AG04450 (cell line): ENCODE measurements around the gene CATSPER4. TPM values are rescaled to one million over a fixed set of nuclear protein-coding genes. Genes with fewer than 3 reads are reported as not detected.

Experiments
- CTCF ChIA-PET: fragments of 300-600, 350-600 bp; formaldehyde crosslinking; extraction: SDS; loops from one replicate; lab custom pipeline; 2022; ENCODE audit warnings: antibody characterized with exemption, inconsistent platforms; lab: Charles Lee
- POLR2A ChIA-PET: fragments of 350-600 bp; formaldehyde crosslinking; extraction: SDS; loops from one replicate; lab custom pipeline; 2021; ENCODE audit warnings: antibody characterized with exemption, inconsistent platforms; lab: Yijun Ruan, JAX
- DNase-seq: peaks from one replicate; pipeline ENCODE4 v3.0.0-alpha.2; 2011; ENCODE audit warnings: low read depth, low spot score
- H3K27ac ChIP-seq: one replicate; pipeline ENCODE4 v1.5.1; 2012; ENCODE audit warnings: low read depth, low read length, control low read depth
- H3K27me3 ChIP-seq: one replicate; pipeline ENCODE4 v1.6.0; 2012; ENCODE audit warnings: low read length; ENCODE audit not compliant: control insufficient read depth, insufficient read depth
- H3K4me3 ChIP-seq: 2 replicates; pipeline ENCODE4 v1.5.1; 2011; ENCODE audit warnings: mild to moderate bottlenecking, low read depth, low read length, control low read depth
- H3K9me3 ChIP-seq: 2 replicates; pipeline ENCODE4 v1.5.1; 2012; ENCODE audit warnings: low read length; ENCODE audit not compliant: control insufficient read depth, insufficient read depth
- CTCF ChIP-seq: IDR thresholded peaks from 2 replicates; pipeline ENCODE4 v1.5.1; 2011; ENCODE audit warnings: low read depth, low read length, control low read depth, inconsistent platforms
- polyA plus RNA-seq: library from polyadenylated mRNA; depleted of rRNA; stranded (reverse); fragments of >200 nt; gene quantifications from 2 replicates; pipeline ENCODE4 v1.2.3, GENCODE V29; 2011

CATSPER4 gene
- polyA plus RNA-seq, 1 experiment = not detected

- ChIA-PET POLR2A (no interaction called here), CTCF (interaction anchor here (0.8 to 2.3 kb wide), 4 partner anchors 20 to 204 kb away, joined by 3 to 7 read pairs (median 5); partner anchors contain the start of gene CEP85)
- Histone ChIP-seq H3K27me3 (peaks cover 16% of the 10 kb centered on the region), H3K9me3 (no peaks in the 10 kb centered on the region), H3K4me3 (no peak overlapping the region), H3K27ac (no peak overlapping the region)
- TF ChIP-seq CTCF = no peak
- no peak for DNase-seq
Observed at GRCh38 chr1:26213335-26213905, 23.0 kb downstream of the CATSPER4 start.

- no peaks in the 10 kb centered on the region; the same call in 1 of the 2 replicates for H3K9me3 ChIP-seq
- no peak for TF ChIP-seq CTCF
- no peak overlapping the region for H3K4me3 ChIP-seq
- ChIA-PET POLR2A (no interaction called here), CTCF (no interaction called here)
- no peak overlapping the region for H3K27ac ChIP-seq
- H3K27me3 ChIP-seq = peaks cover 11% of the 10 kb centered on the region
- no peak for DNase-seq
Observed at GRCh38 chr1:26215246-26215645, 24.8 kb downstream of the CATSPER4 start.

- no peak for TF ChIP-seq CTCF
- no peak for DNase-seq
- CTCF ChIA-PET = interaction anchor here (1.7 kb wide), 1 partner anchor 75 kb away, joined by 3 read pairs; no protein-coding TSS in a partner anchor
- H3K27ac ChIP-seq = no peak overlapping the region
- POLR2A ChIA-PET = no interaction called here
- H3K4me3 ChIP-seq = no peak overlapping the region
- H3K27me3 ChIP-seq = peaks cover 15% of the 10 kb centered on the region
- no peaks in the 10 kb centered on the region; the same call in 1 of the 2 replicates for H3K9me3 ChIP-seq
Observed at GRCh38 chr1:26218906-26219494, 28.6 kb downstream of the CATSPER4 start.

GRCh38 chr1:26220199-26220912 is 30.0 kb downstream of the CATSPER4 start:
- Histone ChIP-seq H3K9me3 (no peaks in the 10 kb centered on the region; the same call in 1 of the 2 replicates), H3K27me3 (peaks cover 26% of the 10 kb centered on the region), H3K4me3 (no peak overlapping the region), H3K27ac (no peak overlapping the region)
- ChIA-PET CTCF (interaction anchor here (1.4 to 2.1 kb wide), 3 partner anchors 14 to 76 kb away, joined by 3 to 6 read pairs (median 3); partner anchors contain the start of genes CEP85 and ZNF593), POLR2A (no interaction called here)
- TF ChIP-seq CTCF = no peak
- no peak for DNase-seq
